ENCODE results near the gene KIF7.

The KIF7 gene

GRCh38 chr15:89648106-89649012, 6.9 kb downstream of the KIF7 start:
- Histone ChIP-seq H3K27me3 (ENCODE audit: low read depth, low read length) (no peaks in the 10 kb centered on the region), H3K4me2 (ENCODE audit: low read length) (no peak overlapping the region), H3K9ac (ENCODE audit: low read length) (no peak overlapping the region), H4K20me1 (ENCODE audit: insufficient read depth, low read length) (no peaks in the 10 kb centered on the region), H3K4me1 (ENCODE audit: low read length) (no peaks in the 10 kb centered on the region), H3K4me3 (ENCODE audit: low read length) (no peak overlapping the region), H2AFZ (ENCODE audit: low read depth, low read length) (no peak overlapping the region), H3K79me2 (ENCODE audit: low read length) (no peaks in the 10 kb centered on the region), H3K27ac (ENCODE audit: low read length) (no peak overlapping the region), H3K9me3 (ENCODE audit: insufficient read depth, low read length) (no peaks in the 10 kb centered on the region), H3K36me3 (replicated peaks; ENCODE audit: low read depth, low read length) (peaks cover 15% of the 10 kb centered on the region)
- TF ChIP-seq CTCF (IDR thresholded peaks at IDR 0.05; ENCODE audit: low read depth, low read length) (no peak), EZH2phosphoT487 (IDR thresholded peaks at IDR 0.05; ENCODE audit: low read depth) (no peak)

- no peaks in the 10 kb centered on the region for H3K4me1 ChIP-seq (ENCODE audit: low read length)
- no peak overlapping the region for H3K4me2 ChIP-seq (ENCODE audit: low read length)
- H3K9me3 ChIP-seq (ENCODE audit: insufficient read depth, low read length): no peaks in the 10 kb centered on the region
- H3K9ac ChIP-seq (ENCODE audit: low read length): no peak overlapping the region
- H3K4me3 ChIP-seq (ENCODE audit: low read length): no peak overlapping the region
- H3K27ac ChIP-seq (ENCODE audit: low read length): no peak overlapping the region
- peaks cover 15% of the 10 kb centered on the region for H3K36me3 ChIP-seq (replicated peaks; ENCODE audit: low read depth, low read length)
- H3K27me3 ChIP-seq (ENCODE audit: low read depth, low read length): no peaks in the 10 kb centered on the region
- H3K79me2 ChIP-seq (ENCODE audit: low read length): no peaks in the 10 kb centered on the region
- TF ChIP-seq EZH2phosphoT487 (IDR thresholded peaks at IDR 0.05; ENCODE audit: low read depth) (no peak), CTCF (IDR thresholded peaks at IDR 0.05; ENCODE audit: low read depth, low read length) (peak; percentile 70)
- no peak overlapping the region for H2AFZ ChIP-seq (ENCODE audit: low read depth, low read length)
- H4K20me1 ChIP-seq (ENCODE audit: insufficient read depth, low read length): no peaks in the 10 kb centered on the region
Observed at GRCh38 chr15:89647191-89647851, 7.9 kb downstream of the KIF7 start.

GRCh38 chr15:89646416-89647141, 8.7 kb downstream of the KIF7 start:
- no peak overlapping the region for H3K4me3 ChIP-seq (ENCODE audit: low read length)
- no peak overlapping the region for H2AFZ ChIP-seq (ENCODE audit: low read depth, low read length)
- no peak overlapping the region for H3K9ac ChIP-seq (ENCODE audit: low read length)
- H3K4me2 ChIP-seq (ENCODE audit: low read length): no peak overlapping the region
- no peaks in the 10 kb centered on the region for H3K27me3 ChIP-seq (ENCODE audit: low read depth, low read length)
- no peaks in the 10 kb centered on the region for H3K9me3 ChIP-seq (ENCODE audit: insufficient read depth, low read length)
- H3K4me1 ChIP-seq (ENCODE audit: low read length): no peaks in the 10 kb centered on the region
- H3K36me3 ChIP-seq (replicated peaks; ENCODE audit: low read depth, low read length): peaks cover 16% of the 10 kb centered on the region
- TF ChIP-seq CTCF (IDR thresholded peaks at IDR 0.05; ENCODE audit: low read depth, low read length) (no peak), EZH2phosphoT487 (IDR thresholded peaks at IDR 0.05; ENCODE audit: low read depth) (no peak)
- H3K27ac ChIP-seq (ENCODE audit: low read length): no peak overlapping the region
- no peaks in the 10 kb centered on the region for H4K20me1 ChIP-seq (ENCODE audit: insufficient read depth, low read length)
- H3K79me2 ChIP-seq (ENCODE audit: low read length): no peaks in the 10 kb centered on the region

GRCh38 chr15:89645680-89646079, 9.6 kb downstream of the KIF7 start:
- Histone ChIP-seq H3K4me2 (ENCODE audit: low read length) (no peak overlapping the region), H3K9ac (ENCODE audit: low read length) (no peak overlapping the region), H3K9me3 (ENCODE audit: insufficient read depth, low read length) (no peaks in the 10 kb centered on the region), H3K27me3 (ENCODE audit: low read depth, low read length) (no peaks in the 10 kb centered on the region), H2AFZ (ENCODE audit: low read depth, low read length) (no peak overlapping the region), H3K4me1 (ENCODE audit: low read length) (no peaks in the 10 kb centered on the region), H3K79me2 (ENCODE audit: low read length) (no peaks in the 10 kb centered on the region), H4K20me1 (ENCODE audit: insufficient read depth, low read length) (no peaks in the 10 kb centered on the region), H3K4me3 (ENCODE audit: low read length) (no peak overlapping the region), H3K27ac (ENCODE audit: low read length) (no peak overlapping the region), H3K36me3 (replicated peaks; ENCODE audit: low read depth, low read length) (peaks cover 16% of the 10 kb centered on the region)
- TF ChIP-seq EZH2phosphoT487 (IDR thresholded peaks at IDR 0.05; ENCODE audit: low read depth) (no peak), CTCF (IDR thresholded peaks at IDR 0.05; ENCODE audit: low read depth, low read length) (no peak)
